ENCODE data around the gene DCAF5. TPM values are rescaled to one million over a fixed set of nuclear protein-coding genes. Genes with fewer than 3 reads are reported as not detected.

DCAF5 gene
- total RNA-seq, 1 donor from 2014 or later, result 57.8 TPM

GRCh38 chr14:69003626-69004025 is 149.3 kb downstream of the DCAF5 start:
- Histone ChIP-seq H3K27ac (replicated peaks) (no peak overlapping the region), H3K9me3 (replicated peaks) (no peaks in the 10 kb centered on the region), H3K4me3 (no peak overlapping the region), H3K36me3 (no peaks in the 10 kb centered on the region), H3K27me3 (ENCODE audit: low read depth) (no peaks in the 10 kb centered on the region), H3K4me1 (peaks cover 9% of the 10 kb centered on the region)
- intact Hi-C loops (cut with micrococcal nuclease), result loop anchor here (10.0 kb wide), 1 partner anchor 89 kb away; no protein-coding TSS in a partner anchor
- no peak for DNase-seq
- no peak for TF ChIP-seq CTCF (IDR thresholded peaks at IDR 0.05; ENCODE audit: borderline replicate concordance)

GRCh38 chr14:69002069-69002468 is 150.8 kb downstream of the DCAF5 start:
- no peak overlapping the region for H3K27ac ChIP-seq (replicated peaks)
- H3K9me3 ChIP-seq (replicated peaks), result no peaks in the 10 kb centered on the region
- H3K36me3 ChIP-seq, result no peaks in the 10 kb centered on the region
- no peaks in the 10 kb centered on the region for H3K27me3 ChIP-seq (ENCODE audit: low read depth)
- no peak overlapping the region for H3K4me3 ChIP-seq
- H3K4me1 ChIP-seq, result peaks cover 9% of the 10 kb centered on the region
- DNase-seq, result no peak
- intact Hi-C loops (cut with micrococcal nuclease), result loop anchor here (10.0 kb wide), 1 partner anchor 87 kb away; no protein-coding TSS in a partner anchor
- peak; percentile 73 for TF ChIP-seq CTCF (IDR thresholded peaks at IDR 0.05; ENCODE audit: borderline replicate concordance)

- peaks cover 9% of the 10 kb centered on the region for H3K4me1 ChIP-seq
- TF ChIP-seq CTCF (IDR thresholded peaks at IDR 0.05; ENCODE audit: borderline replicate concordance), result no peak
- no peak overlapping the region for H3K4me3 ChIP-seq
- no peaks in the 10 kb centered on the region for H3K27me3 ChIP-seq (ENCODE audit: low read depth)
- H3K36me3 ChIP-seq, result no peaks in the 10 kb centered on the region
- DNase-seq, result no peak
- intact Hi-C loops (cut with micrococcal nuclease), result loop anchor here (10.0 kb wide), 1 partner anchor 87 kb away; no protein-coding TSS in a partner anchor
- no peak overlapping the region for H3K27ac ChIP-seq (replicated peaks)
- no peaks in the 10 kb centered on the region for H3K9me3 ChIP-seq (replicated peaks)
Measured at GRCh38 chr14:69001375-69001774, 151.5 kb downstream of the DCAF5 start.

Other genes starting within 250 kb of the DCAF5 start
- gene ACTN1, start 173.8 kb downstream of the DCAF5 start, total RNA-seq, result 75.4 TPM
- 16.5 TPM for gene EXD2, start 38.4 kb upstream of the DCAF5 start, total RNA-seq
- gene GALNT16, start 107.0 kb upstream of the DCAF5 start, total RNA-seq, result 70.5 TPM
- 105 TPM for gene ERH, start 245.2 kb upstream of the DCAF5 start, total RNA-seq
- gene SLC39A9, start 245.6 kb upstream of the DCAF5 start, total RNA-seq, result 17.2 TPM